H9 (cell line): ENCODE measurements around the gene CDH24. TPM values are rescaled to one million over a fixed set of nuclear protein-coding genes. Genes with fewer than 3 reads are reported as not detected.

Experiments
- DNase-seq: peaks from one replicate; pipeline ENCODE4 v3.0.0-alpha.2; 2017
- H2AFZ ChIP-seq: one replicate; pipeline ENCODE4 v1.6.1; 2013; ENCODE audit warnings: mild to moderate bottlenecking, low read length, control low read depth, moderate library complexity
- H2AK5ac ChIP-seq: 2 replicates; pipeline ENCODE4 v1.6.1; 2013; ENCODE audit warnings: low read length, control low read depth, mixed read lengths; ENCODE audit not compliant: insufficient read length
- H2BK120ac ChIP-seq: one replicate; pipeline ENCODE4 v1.6.1; 2013; ENCODE audit warnings: low read depth, mild to moderate bottlenecking, low read length, control low read depth, inconsistent platforms; ENCODE audit not compliant: poor library complexity, severe bottlenecking
- H2BK12ac ChIP-seq: 2 replicates; pipeline ENCODE4 v1.6.1; 2013; ENCODE audit warnings: low read length, control low read depth, mixed read lengths, low read depth; ENCODE audit not compliant: insufficient read length
- H2BK15ac ChIP-seq: 2 replicates; pipeline ENCODE4 v1.6.1; 2013; ENCODE audit warnings: low read depth, low read length, control low read depth
- H2BK20ac ChIP-seq: one replicate; pipeline ENCODE4 v1.6.1; 2013; ENCODE audit warnings: low read depth, mild to moderate bottlenecking, low read length, control low read depth, inconsistent platforms; ENCODE audit not compliant: poor library complexity, severe bottlenecking
- H2BK5ac ChIP-seq: 2 replicates; pipeline ENCODE4 v1.6.1; 2013; ENCODE audit warnings: low read length, control low read depth, mixed read lengths; ENCODE audit not compliant: insufficient read length
- H3K14ac ChIP-seq: 2 replicates; pipeline ENCODE4 v1.6.1; 2013; ENCODE audit warnings: low read length, control low read depth; ENCODE audit not compliant: insufficient read depth
- H3K18ac ChIP-seq: 2 replicates; pipeline ENCODE4 v1.6.1; 2013; ENCODE audit warnings: low read depth, mild to moderate bottlenecking, mixed read lengths, low read length, control low read depth; ENCODE audit not compliant: insufficient read length
- H3K23ac ChIP-seq: 2 replicates; pipeline ENCODE4 v1.6.1; 2013; ENCODE audit warnings: low read length, control low read depth, mixed read lengths, low read depth; ENCODE audit not compliant: insufficient read length
- H3K23me2 ChIP-seq: 2 replicates; pipeline ENCODE4 v1.6.1; 2013; ENCODE audit warnings: low read depth, mild to moderate bottlenecking, mixed read lengths, low read length, control low read depth; ENCODE audit not compliant: insufficient read length, poor library complexity, severe bottlenecking
- H3K27ac ChIP-seq: 2 replicates; pipeline ENCODE4 v1.5.1; 2013; ENCODE audit warnings: low read length, control low read depth, mixed read lengths, low read depth; ENCODE audit not compliant: insufficient read length
- H3K27me3 ChIP-seq: 2 replicates; pipeline ENCODE4 v1.6.1; 2013; ENCODE audit warnings: low read length, control low read depth, inconsistent platforms; ENCODE audit not compliant: insufficient read depth
- H3K4ac ChIP-seq: 2 replicates; pipeline ENCODE4 v1.6.1; 2013; ENCODE audit warnings: low read depth, mild to moderate bottlenecking, control low read depth, inconsistent platforms, low read length, moderate library complexity
- H3K4me1 ChIP-seq: 2 replicates; pipeline ENCODE4 v1.6.1; 2013; ENCODE audit warnings: low read length, control low read depth, inconsistent platforms; ENCODE audit not compliant: insufficient read depth
- H3K4me2 ChIP-seq: 2 replicates; pipeline ENCODE4 v1.6.1; 2013; ENCODE audit warnings: low read length, control low read depth, mixed read lengths; ENCODE audit not compliant: insufficient read length, insufficient read depth
- H3K56ac ChIP-seq: 2 replicates; pipeline ENCODE4 v1.6.1; 2013; ENCODE audit warnings: low read depth, mild to moderate bottlenecking, mixed read lengths, low read length, control low read depth; ENCODE audit not compliant: insufficient read length
- H3K79me1 ChIP-seq: 2 replicates; pipeline ENCODE4 v1.6.1; 2013; ENCODE audit warnings: low read depth, mild to moderate bottlenecking, moderate library complexity, low read length, control low read depth, inconsistent platforms; ENCODE audit not compliant: insufficient read depth, poor library complexity, severe bottlenecking
- H3K79me2 ChIP-seq: 2 replicates; pipeline ENCODE4 v1.6.1; 2013; ENCODE audit warnings: low read length, control low read depth, inconsistent platforms; ENCODE audit not compliant: insufficient read depth
- H3K9ac ChIP-seq: 2 replicates; pipeline ENCODE4 v1.6.1; 2013; ENCODE audit warnings: low read length, control low read depth, mixed read lengths; ENCODE audit not compliant: insufficient read length; ENCODE audit errors: extremely low read depth
- H3K9me3 ChIP-seq: one replicate; pipeline ENCODE4 v1.6.1; 2013; ENCODE audit warnings: low read depth, low read length, inconsistent platforms; ENCODE audit not compliant: control insufficient read depth
- H3T11ph ChIP-seq: one replicate; pipeline ENCODE4 v1.6.1; 2013; ENCODE audit warnings: mild to moderate bottlenecking, low read length, control low read depth, inconsistent platforms
- H4K20me1 ChIP-seq: one replicate; pipeline ENCODE4 v1.6.1; 2013; ENCODE audit not compliant: control insufficient read depth, insufficient read length, insufficient read depth
- H4K5ac ChIP-seq: 2 replicates; pipeline ENCODE4 v1.6.1; 2013; ENCODE audit warnings: low read depth, mild to moderate bottlenecking, mixed read lengths, low read length, control low read depth; ENCODE audit not compliant: insufficient read length
- H4K8ac ChIP-seq: replicated peaks from 2 replicates; pipeline ENCODE4 v1.6.1; 2013; ENCODE audit warnings: low read length, control low read depth, mixed read lengths, low read depth; ENCODE audit not compliant: insufficient read length
- H4K91ac ChIP-seq: 2 replicates; pipeline ENCODE4 v1.6.1; 2013; ENCODE audit warnings: low read depth, mild to moderate bottlenecking, moderate library complexity, mixed read lengths, low read length, control low read depth; ENCODE audit not compliant: insufficient read length
- H3K27ac Mint-ChIP-seq, 3 experiments: 2 replicates in 2 of 3; 3 replicates in 1 of 3; pipeline ENCODE4 v1.8.0; 2020 to 2021; ENCODE audit warnings: mixed read lengths in 3 of 3, mild to moderate bottlenecking in 1 of 3, moderate library complexity in 1 of 3
- H3K27me3 Mint-ChIP-seq: 2 replicates; pipeline ENCODE4 v1.8.0; 2021; ENCODE audit warnings: low read depth, mild to moderate bottlenecking, moderate library complexity, mixed read lengths
- H3K36me3 Mint-ChIP-seq, 3 experiments: 2 replicates in 2 of 3; 3 replicates in 1 of 3; pipeline ENCODE4 v1.8.0; 2020 to 2021; ENCODE audit warnings: low read depth in 3 of 3, mixed read lengths in 3 of 3; ENCODE audit not compliant: insufficient read depth in 1 of 3
- H3K4me1 Mint-ChIP-seq, 2 experiments: 2 replicates each; pipeline ENCODE4 v1.8.0; 2020; ENCODE audit warnings: mixed read lengths in 2 of 2
- H3K4me3 Mint-ChIP-seq, 2 experiments: 2 replicates in 1 of 2; 3 replicates in 1 of 2; pipeline ENCODE4 v1.8.0; 2020 to 2021; ENCODE audit warnings: mild to moderate bottlenecking in 2 of 2, mixed read lengths in 2 of 2, moderate library complexity in 1 of 2
- H3K9me3 Mint-ChIP-seq, 2 experiments: 2 replicates in 1 of 2; 3 replicates in 1 of 2; pipeline ENCODE4 v1.8.0; 2020; ENCODE audit warnings: mild to moderate bottlenecking in 2 of 2, mixed read lengths in 2 of 2, moderate library complexity in 1 of 2
- WGBS: extraction: QIAGEN DNeasy Blood & Tissue Kit; methylation state at CpG from one replicate; pipeline ENCODE4 v1.1.7; 2013; ENCODE audit warnings: missing lambda C conversion rate, low lambda C conversion rate, mixed read lengths; ENCODE audit not compliant: insufficient read length; ENCODE audit errors: extremely low coverage; 5-methylcytosine and 5-hydroxymethylcytosine counted together
- total RNA-seq: library from RNA; stranded (reverse); gene quantifications from 2 replicates; pipeline ENCODE4 v1.2.1, GENCODE V29; 2021
- TF ChIP-seq, protein P1 (sequence below): fragments of 200-600 bp; sonication (generic); conservative IDR thresholded peaks from 3 replicates; pipeline ENCODE4 v1.8.0; 2021; ENCODE audit warnings: antibody characterized with exemption, mild to moderate bottlenecking

Gene CDH24
- total RNA-seq, 1 experiment from 2014 or later, result 16.7 TPM

GRCh38 chr14:23071244-23071920, 14.1 kb upstream of the CDH24 start:
- 0 out of 2 replicates have a peak, but pooled peaks cover 3% of the 10 kb centered on the region for H3K4me1 ChIP-seq
- H3K23me2 ChIP-seq, result peaks cover 12% of the 10 kb centered on the region
- no peak overlapping the region for H3K56ac ChIP-seq
- no peak overlapping the region for H2AFZ ChIP-seq
- H4K91ac ChIP-seq, result no peak overlapping the region
- no peak overlapping the region for H2AK5ac ChIP-seq
- H3K9me3 ChIP-seq, result no peaks in the 10 kb centered on the region
- H2BK12ac ChIP-seq, result no peak overlapping the region
- no peaks in the 10 kb centered on the region for H3K9me3 Mint-ChIP-seq
- peak overlapping the region; percentile 98 to 100 (median 98) for H3K27ac Mint-ChIP-seq
- peaks cover 35 to 48% of the 10 kb centered on the region in 2 experiments for H3K4me1 Mint-ChIP-seq
- no peaks in the 10 kb centered on the region; the same call in 1 of the 2 replicates for H3K27me3 Mint-ChIP-seq
- peak; percentile 94 for DNase-seq
- H2BK120ac ChIP-seq, result no peak overlapping the region
- H3K4ac ChIP-seq, result no peak overlapping the region; the same call in 1 of the 2 replicates
- peak overlapping the region; percentile 91; the same call in 1 of the 2 replicates for H3K14ac ChIP-seq
- no peak overlapping the region for H2BK5ac ChIP-seq
- H3T11ph ChIP-seq, result no peak overlapping the region
- H4K20me1 ChIP-seq, result peaks cover 3% of the 10 kb centered on the region
- no peak overlapping the region for H4K5ac ChIP-seq
- H3K27ac ChIP-seq, result peak overlapping the region; percentile 28
- no peak overlapping the region for H2BK15ac ChIP-seq
- H3K79me2 ChIP-seq, result peaks cover 5% of the 10 kb centered on the region; the same call in 1 of the 2 replicates
- no peaks in the 10 kb centered on the region for H3K27me3 ChIP-seq
- H3K18ac ChIP-seq, result peak overlapping the region; percentile 74
- peak overlapping the region; percentile 93 for H3K9ac ChIP-seq
- peaks cover 11% of the 10 kb centered on the region for H3K79me1 ChIP-seq
- peaks cover 38 to 82% (median 72%) of the 10 kb centered on the region in 3 experiments; a peak in 6 of 7 replicates for H3K36me3 Mint-ChIP-seq
- H2BK20ac ChIP-seq, result no peak overlapping the region
- H3K4me3 Mint-ChIP-seq, result peak overlapping the region; percentile 87 to 99
- no peak overlapping the region for H3K23ac ChIP-seq
- H4K8ac ChIP-seq, result no peak overlapping the region
- TF ChIP-seq, protein P1, sequence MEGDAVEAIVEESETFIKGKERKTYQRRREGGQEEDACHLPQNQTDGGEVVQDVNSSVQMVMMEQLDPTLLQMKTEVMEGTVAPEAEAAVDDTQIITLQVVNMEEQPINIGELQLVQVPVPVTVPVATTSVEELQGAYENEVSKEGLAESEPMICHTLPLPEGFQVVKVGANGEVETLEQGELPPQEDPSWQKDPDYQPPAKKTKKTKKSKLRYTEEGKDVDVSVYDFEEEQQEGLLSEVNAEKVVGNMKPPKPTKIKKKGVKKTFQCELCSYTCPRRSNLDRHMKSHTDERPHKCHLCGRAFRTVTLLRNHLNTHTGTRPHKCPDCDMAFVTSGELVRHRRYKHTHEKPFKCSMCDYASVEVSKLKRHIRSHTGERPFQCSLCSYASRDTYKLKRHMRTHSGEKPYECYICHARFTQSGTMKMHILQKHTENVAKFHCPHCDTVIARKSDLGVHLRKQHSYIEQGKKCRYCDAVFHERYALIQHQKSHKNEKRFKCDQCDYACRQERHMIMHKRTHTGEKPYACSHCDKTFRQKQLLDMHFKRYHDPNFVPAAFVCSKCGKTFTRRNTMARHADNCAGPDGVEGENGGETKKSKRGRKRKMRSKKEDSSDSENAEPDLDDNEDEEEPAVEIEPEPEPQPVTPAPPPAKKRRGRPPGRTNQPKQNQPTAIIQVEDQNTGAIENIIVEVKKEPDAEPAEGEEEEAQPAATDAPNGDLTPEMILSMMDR, result no peak
- 100% methylated on average over 1 of the region's 14 CpGs for WGBS
- peak overlapping the region; percentile 98 for H3K4me2 ChIP-seq
